Activated effector memory CD4-positive, alpha-beta T cell treated with anti-CD3 and anti-CD28 coated beads, Interleukin-2, amount 50 U/mL, for 16 hours (primary cell): ENCODE results near the gene KANK2.
"Not testable (repeated sequence)": the region's sequence is repeated elsewhere in the genome, so short reads cannot be mapped to it uniquely, and the experiment has no call there.

Source experiments
- DNase-seq: peaks from one replicate; pipeline ENCODE4 v3.0.0-alpha.2; 2020

Gene KANK2

DNA sequence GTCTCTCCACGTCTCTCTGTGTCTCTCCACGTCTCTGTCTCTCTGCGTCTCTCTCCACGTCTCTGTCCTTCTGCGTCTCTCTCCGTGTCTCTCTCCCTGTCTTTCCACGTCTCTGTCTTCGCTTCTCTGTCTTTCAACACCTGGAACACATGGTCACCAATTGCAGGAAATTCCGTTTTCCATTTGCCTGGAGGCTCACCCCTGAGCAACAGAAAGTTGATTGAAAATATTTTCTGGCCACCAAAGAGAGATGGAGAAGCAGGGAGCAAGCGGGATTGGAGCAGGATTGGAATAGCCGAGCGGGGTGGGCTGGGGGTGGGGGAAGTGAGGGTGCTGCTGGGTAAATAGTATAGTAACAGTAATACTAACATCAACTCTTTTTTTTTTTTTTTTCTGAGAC is 1.7 kb downstream of the KANK2 start:
- DNase-seq = no peak

DNA sequence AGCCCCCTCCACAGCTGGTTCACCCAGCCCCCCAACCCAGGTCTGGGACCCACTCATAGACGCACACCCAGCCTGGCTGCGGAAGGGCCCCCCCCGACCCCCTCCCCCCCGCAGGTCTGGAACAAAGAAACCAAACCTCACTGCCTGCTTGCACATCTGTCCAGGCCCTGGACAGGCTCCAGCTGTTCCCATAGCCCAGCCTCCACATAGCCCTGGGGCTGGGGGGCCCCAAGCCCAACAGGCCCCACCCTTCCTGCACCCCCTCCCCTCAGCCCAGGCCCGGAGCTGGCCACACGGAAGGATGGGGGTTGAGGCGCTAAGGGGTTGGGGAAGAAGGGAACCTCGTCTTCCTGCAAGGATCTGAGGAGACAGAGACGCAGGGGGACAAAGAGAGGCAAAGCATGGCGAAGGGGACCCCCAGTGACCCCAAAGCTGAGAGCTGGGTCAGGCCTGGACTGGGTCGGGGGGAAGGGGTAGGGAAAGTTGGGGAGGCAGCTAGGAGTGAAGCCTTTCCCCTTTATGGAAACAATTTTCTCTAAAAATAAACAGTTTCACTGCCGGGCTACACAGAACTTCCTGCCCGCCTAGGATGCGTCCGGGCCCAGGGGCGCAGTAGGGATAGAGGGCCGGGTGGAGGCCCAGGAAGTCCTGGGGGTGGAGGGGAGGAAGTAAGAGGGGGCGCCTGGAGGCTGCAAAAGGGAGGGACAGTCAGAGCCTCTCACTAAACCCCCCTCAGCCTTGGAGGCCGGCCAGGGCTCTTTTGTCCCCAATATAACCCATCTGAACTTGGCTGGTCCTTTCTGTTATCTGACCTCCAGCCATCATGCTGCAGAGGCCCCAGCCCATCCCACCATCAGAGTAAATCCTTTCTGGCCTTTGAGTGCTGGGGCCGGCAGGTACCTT is 2.4 kb downstream of the KANK2 start:
- no peak for DNase-seq

DNA sequence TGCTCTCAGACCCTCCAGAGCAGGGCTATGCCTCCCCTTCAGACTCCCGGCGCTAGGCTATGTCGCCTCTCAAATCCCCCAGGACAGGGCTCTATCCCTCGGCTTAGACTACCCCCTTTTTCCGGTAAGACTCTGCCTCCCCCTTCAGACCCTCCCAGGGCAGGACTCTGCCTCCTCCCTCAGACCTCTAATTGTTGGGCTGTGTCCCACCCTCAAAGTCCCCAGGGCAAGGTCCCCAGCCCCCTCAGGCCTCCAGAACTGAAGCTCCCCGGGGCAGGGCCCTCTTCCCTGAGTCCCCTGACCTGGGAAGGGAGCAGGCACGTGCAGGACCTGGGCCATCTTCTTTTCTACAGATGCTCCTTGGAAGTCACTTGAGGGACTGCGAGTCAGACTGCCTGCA is 3.2 kb downstream of the KANK2 start:
- no peak for DNase-seq

DNA sequence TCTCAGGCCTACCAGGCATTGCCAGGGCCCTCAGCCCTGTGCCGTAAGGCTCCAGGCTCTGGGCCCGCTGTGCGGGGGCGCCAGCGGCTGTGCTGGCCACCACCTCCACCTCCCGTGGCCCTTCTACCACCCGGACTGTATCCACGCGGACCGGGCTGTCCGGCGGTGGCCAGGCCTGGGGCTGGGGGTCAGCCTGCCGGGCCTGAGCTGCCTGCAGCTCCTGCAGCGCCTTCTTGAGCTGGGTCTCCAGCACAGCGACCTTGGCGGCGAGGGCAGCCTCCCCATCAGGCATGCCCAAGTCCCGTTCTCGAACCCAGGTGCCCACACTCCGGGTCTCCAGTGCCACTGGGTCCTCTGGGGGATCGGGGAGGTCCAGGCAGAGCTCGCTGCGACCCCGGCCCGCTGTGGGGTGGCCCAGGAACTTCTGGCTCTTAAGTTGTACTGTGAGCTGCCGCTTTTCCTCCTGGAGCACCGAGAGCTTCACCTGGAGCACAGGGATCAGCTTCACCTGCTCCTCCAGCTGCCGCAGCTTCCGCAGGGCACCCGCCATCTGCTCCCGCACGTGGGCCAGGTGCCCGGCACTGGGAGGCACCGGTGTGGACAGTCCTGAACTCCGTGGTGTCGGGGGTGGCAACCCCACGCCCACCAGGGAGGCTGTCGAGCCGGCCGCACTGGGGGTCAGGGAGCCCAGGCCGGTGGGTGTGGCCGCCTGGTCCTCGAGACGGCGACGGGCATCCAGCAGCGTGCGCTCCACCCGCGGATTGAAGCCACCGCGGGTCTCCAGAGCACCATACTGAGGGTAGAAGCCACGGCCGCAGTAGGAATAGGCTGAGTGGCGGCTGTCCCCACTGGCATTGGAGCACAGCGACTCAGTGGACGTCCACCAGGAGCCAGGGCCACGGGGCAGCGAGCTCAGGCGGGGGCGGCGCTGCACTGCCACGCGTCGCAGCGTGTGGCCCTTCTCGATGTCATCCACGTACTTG is 4.1 kb downstream of the KANK2 start:
- DNase-seq = no peak

DNA sequence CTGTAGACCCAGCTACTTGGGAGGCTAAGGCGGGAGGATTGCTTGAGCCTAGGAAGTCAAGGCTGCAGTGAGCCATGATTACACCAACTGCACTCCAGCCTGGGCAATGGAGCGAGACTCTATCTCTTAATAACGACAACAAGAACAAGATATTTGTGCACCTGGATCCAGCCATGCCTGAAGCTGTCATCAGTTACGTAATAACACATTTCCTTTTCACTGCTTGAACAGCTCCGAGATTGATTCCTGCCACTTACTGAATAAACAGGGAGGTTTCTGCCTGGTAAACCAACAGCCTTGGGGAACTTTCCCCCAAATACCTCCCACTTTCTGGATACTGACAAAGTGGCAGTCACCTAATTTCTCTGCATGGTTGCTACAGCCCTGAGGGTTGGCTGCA is 5.4 kb downstream of the KANK2 start:
- no peak for DNase-seq

DNA sequence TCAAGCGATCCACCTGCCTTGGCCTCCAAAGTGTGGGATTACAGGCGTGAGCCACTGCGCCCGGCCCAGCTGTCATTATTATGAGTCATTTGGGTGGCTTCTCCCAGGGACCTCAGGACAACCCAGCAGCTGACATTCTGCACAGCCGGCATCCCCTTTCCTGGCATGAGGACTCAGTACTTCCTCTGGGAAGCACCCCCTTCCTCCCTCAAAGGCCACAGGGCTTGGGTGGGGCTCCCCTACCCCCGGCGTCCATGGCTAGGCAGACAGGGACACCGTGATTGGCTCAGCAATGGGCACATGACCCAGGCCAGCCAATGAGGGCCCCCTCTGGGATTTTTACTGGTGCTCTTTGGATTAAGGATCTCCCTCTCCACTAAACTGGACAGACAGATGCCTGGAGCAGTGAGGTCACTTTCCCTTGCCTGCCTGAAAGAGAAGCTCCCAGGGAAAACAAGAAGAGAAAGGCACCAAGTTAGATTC is 6.0 kb downstream of the KANK2 start:
- DNase-seq = no peak

DNA sequence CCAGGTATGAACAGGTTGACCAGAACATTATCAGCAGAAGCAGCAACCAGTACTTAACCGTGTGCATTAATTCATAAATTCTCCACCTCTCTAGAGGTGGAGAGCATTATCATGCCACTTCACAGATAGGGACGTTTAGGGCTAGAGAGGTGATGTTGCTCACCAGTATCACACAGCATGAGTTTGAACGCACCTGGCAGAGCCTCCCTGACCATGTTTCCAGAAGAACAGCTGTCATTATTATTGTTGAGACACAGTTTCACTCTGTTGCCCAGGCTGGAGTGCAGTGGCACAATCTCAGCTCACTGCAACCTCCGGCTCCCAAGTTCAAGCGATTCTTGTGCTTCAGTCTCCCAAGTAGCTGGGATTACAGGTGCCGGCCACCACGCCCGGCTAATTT is 6.8 kb downstream of the KANK2 start:
- no peak for DNase-seq

DNA sequence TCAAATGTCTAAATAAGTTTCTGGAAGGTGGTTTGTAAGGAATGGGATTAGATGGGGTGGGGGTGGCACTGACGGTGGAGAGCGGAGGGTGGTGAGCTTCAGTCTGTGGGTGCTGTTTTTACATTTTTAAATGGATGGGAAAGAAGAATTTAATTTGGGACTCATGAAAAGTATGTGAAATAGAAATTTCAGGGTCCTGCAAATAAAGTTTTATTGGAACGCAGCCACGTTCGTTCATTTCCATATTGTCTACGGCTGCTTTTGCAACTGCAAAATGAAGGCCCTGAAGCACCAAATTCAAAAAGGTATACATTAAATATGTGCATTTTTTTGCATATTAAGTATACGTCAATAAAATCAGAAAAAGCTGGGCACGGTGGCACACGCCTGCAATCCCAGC is 9.9 kb downstream of the KANK2 start:
- DNase-seq = no peak

DNA sequence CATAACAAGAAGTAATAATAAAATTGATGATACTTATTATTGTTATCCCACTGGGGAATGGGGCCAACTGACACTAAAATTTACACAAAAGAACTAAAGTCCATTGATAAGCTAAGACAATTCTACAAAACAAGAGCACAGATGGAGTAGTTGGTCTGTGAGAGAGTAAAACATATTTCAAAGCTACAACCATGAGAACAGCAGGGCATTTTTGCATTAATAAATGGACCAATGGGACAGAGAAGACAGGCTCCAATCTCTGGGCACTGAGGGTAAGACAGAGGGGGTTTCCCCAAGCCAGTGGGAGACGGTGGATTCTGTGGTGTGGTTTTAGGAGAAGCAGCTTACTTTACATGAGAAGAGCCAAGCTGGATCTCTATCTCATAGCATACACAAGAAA is 14.4 kb downstream of the KANK2 start:
- no peak for DNase-seq

DNA sequence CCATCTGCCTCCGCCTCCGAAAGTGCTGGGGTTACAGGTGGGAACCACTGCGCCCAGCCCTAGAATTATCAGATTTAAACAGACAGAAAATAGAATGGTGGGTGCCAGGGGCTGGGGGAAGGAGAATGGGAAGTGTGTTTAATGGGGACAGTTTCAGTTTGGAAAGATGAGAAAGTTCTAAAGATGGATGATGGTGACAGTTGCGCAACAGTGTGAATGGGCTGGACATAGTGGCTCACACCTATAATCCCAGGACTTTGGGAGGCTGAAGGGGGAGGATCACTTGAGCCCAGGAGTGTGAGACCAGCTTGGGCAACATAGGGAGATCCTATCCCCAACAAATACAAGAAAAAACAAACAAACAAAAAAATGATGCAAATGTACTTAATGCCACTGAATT is 15.9 kb downstream of the KANK2 start:
- DNase-seq = no peak

DNA sequence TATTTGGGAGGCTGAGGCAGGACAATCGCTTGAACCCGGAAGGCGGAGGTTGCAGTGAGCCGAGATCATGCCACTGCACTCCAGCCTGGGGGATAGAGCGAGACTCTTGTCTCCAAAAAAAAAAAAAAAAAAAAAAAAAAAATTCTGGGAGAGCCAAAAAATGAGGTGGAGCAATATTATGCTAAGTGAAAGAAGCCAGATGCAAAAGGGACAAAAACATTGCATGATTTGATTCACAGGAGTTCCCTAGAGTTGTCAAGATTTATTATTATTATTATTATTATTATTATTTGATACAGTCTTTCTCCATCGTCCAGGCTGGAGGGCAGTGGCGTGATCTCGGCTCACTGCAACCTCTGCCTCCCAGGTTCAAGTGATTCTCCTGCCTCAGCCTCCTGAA is 16.4 kb downstream of the KANK2 start:
- not testable (repeated sequence) for DNase-seq

DNA sequence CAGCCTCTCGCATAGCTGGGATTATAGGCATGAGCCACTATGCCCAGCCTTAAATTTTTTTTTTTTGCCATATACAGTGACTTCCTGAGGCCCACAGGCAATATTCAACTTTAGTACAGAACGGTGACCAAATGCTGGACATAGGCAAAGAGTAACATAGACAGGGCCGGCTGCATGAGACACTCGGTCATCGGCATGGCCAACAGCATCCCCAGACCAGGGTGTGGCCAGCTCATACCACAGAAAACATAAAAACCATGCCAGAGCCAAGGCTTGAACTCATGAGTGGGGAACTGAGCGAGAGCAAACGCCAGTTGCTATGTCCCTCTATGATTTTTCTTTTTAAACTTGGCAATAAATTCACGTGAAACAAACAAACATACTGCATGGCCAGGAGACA is 17.0 kb downstream of the KANK2 start:
- DNase-seq = no peak

DNA sequence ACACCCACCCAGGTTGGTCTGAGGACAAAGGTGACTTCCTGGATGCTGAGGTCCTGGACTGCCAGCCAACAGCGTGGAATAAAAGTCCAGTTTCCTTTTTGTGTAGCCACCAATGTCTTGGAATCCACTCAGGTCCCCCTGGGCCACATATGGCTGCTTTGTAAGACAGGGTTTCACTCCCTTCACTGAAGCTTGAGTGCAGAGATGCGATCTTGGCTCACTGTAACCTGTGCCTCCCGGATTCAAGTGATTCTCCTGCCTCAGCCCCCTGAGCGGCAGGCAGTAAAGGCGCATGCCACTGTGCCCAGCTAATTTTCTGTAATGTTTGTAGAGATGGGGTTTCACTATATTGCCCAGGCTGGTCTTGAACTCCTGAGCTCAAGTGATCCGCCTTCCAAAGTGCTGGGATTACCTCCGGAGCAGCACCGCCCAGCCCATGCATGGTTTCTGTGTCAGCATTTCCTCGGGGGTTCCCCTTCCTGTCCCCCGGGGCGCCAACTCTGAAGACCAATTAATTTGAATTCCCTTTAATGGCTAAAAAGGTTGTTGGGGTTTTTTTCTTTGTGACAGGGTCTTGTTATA is 17.5 kb downstream of the KANK2 start:
- no peak for DNase-seq

DNA sequence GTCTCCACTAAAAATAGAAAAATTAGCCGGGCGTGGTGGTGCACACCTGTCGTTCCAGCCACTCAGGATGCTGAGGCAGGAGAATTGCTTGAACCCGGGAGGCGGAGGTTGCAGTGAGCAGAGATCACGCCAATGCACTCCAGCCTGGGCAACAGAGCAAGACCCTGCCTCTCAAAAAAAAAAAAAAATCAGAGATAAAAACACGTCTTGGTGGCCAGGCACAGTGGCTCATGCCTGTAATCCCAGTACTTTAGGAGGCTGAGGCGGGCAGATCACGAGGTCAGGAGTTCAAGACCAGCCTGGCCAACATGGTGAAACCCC is 18.2 kb downstream of the KANK2 start:
- DNase-seq = not testable (repeated sequence)

DNA sequence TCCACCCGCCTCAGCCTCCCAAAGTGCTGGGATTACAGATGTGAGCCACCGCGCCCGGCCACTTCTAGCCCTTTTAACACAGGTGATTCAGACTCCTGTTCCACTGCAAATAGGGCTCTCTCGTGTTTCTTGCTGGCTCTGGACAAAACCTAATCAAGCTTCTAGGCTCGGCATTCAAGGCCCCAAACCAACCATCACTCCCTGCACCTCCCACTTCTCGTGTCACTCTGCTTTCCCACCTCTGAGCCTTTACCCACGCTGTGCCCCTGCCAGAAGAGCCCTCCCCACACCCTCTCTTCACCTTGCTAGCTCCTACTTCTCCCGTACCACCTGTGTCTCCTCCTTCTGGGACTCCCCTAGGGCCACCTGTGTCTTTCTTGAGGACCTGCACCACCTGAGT is 19.8 kb downstream of the KANK2 start:
- DNase-seq = no peak

DNA sequence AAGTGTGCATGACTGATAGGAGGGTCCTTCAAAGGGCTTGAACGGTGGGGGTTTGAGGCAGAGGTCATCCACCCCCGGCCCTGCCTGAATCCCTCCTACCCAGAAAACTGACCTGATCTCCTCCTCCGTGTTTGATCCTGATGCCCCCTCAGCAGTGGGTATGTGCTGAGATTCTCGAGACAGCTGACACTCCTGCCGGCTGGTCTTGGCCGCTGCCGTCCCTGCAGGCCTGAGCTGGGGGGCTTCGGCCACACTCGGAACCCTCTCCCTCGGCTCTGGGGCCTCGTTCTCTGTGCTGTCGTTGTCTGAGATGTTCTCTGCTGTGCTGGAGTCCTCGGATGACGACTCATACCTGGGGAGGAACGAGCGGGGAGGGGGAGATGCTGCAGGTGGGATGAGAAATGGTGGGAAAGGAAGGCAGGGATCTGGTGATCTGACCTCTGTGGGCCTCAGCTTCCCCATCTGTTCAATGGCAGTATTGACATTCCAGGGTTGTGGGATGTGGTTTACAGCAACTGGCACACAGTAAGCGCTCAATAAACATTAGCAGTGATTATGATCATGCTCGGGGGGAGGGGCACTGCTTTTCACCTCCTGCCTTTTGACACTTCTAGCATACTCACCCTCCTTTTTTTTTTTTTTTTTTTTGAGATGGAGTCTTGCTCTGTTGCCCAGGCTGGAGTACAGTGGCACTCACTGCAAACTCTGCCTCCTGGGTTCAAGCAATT is 20.7 kb downstream of the KANK2 start:
- DNase-seq = no peak

DNA sequence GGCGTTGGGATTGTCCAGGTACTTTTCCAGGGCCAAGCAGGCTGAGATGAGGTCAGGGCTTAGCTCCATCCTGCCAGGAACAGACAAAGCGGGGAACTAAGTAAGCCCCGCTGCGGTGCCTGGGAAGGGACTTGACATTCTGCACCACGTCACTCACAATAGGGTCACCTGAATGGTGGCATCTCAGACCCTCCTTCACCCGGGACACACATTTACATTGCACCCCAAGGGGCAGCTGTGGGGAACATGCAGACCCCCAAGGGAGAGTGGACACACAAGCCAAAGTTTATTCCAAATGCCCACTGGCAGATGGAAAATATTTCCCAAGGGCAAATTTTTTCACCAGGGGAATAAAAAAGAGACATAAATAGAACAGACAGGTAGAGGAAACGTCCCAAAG is 21.4 kb downstream of the KANK2 start:
- DNase-seq = no peak

DNA sequence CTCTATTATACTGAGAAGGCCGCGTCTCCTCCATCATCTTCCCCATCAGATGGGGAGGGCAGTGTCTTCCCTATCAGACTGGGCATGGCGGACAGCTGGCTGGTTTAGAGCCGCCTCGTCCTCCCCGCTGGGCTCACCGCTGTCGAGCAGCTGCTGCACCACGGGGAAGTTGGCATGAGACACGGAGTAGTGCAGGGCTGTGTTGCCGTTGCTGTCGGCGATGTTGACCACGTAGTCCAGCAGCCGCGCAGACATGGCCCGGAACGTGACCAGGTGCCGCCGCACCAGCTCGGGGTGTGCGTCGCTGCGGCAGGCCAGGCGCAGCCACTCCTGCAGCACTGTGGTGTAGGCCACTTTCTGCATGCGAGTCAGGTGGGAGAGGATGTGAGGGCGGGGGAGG is 23.0 kb downstream of the KANK2 start:
- no peak for DNase-seq

DNA sequence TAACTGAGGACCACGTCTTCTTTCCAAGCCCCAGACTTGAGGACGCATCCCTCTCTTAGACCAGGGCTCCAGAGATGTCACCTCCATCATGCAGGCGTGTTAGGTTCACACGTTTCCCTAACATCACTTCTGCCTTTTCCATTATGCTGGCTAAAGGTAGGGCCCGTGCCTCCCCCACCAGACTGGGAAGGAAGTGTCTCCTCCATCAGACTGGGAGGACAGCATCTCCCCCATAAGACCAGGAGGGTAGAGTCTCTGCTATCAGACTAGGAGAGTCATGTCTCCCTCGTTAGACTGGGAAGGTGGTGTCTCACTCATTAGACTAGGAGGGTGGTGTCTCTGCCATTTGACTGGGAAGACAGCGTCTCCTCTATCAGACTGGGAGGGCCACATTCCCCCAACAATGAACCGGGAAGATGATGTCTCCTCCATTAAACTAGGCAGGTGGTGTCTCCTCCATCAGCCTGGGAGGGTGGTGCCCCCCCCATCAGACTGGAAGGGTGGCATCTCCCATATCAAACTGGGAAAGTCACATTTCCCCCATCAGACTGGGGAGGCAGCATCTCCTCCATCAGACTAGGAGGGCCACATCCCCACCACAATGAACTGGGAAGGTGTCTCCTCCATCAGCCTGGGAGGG is 23.7 kb downstream of the KANK2 start:
- no peak for DNase-seq

DNA sequence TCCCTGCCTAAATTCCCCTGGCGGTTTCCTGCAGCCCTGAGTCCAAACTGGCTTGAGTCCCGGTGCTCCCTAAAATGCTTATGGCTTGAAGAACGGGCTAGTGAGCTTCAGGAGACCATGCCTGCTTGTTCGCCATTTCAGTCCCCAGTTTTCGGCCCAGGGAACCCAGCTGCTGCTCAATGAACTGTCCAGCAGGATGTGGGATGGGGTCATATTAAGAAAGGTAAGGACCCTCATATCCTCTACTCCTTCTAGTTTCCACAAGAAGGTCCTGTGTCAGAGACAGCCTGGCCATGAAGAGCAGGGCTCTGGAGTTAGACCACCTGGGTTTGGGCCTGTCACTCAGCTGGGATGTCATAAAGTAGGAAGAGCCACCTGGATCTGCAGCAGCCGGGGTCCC is 24.8 kb downstream of the KANK2 start:
- no peak for DNase-seq

DNA sequence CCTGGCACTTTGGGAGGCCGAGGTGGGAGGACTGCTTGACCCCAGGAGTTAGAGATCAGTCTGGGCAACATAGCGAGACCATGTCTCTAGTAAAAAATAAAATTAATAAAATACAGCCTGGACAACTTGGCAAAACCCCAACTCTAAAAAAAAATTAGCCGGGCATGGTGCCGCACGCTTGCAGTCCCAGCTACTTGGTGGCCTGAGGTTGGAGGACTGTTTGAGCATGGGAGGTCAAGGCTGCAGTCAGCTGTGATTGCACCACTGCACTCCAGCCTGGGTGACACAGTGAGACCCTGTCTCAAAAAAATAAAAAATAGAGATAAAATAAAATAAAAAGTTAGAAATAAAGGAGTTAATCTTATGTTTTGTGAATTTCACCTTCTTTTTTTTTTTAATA is 26.2 kb downstream of the KANK2 start:
- DNase-seq = no peak
